ENCODE measurements around the gene CAVIN1.

Gene CAVIN1

DNA sequence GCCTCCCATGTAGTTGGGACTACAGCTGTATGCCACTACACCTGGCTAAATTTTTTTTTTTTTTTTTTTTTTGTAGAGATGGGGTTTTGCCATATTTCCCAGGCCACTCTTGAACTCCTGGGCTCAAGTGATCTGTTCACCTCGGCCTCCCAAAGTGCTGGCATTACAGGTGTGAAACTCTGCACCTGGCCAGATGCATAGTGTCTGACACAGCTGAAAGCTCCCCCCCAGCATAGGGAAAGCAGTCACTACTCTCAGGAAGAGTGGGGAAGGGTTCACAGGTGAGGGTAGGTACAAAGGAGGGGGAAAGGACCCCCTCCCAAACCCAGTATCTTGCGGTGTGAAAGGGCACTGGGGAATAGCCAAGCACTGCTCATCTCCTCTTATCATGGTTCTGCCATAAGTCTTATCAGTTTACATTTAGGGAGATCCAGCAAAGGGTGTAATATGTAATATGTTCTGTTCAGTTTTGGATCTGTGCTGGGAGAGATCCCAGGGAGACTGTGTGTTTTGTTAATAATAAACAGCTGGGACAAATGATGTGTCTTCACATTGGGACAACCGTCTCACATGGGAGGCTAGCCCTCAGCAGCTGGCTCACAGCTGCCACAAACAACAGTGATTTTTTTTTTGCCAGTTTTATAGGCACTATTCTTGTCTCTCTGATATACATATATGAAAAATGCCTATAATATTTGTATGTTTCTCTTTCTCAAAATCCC, 6.8 kb upstream of the CAVIN1 start:
- DNase-seq (ENCODE audit: low read depth in 1 of 2, low spot score in 1 of 2): no peak
- no peak overlapping the region for H3K4me3 ChIP-seq (replicated peaks; ENCODE audit: insufficient read depth, low read length)
- TF ChIP-seq CTCF (IDR thresholded peaks at IDR 0.05; ENCODE audit: insufficient read depth, low read length) (no peak), GABPA (IDR thresholded peaks at IDR 0.05; ENCODE audit: low read depth) (no peak), POLR2AphosphoS5 (IDR thresholded peaks at IDR 0.05; ENCODE audit: low read depth) (no peak), SPI1 (IDR thresholded peaks at IDR 0.05; ENCODE audit: borderline replicate concordance, low read depth) (no peak)
- TF ChIP-seq, protein P1, sequence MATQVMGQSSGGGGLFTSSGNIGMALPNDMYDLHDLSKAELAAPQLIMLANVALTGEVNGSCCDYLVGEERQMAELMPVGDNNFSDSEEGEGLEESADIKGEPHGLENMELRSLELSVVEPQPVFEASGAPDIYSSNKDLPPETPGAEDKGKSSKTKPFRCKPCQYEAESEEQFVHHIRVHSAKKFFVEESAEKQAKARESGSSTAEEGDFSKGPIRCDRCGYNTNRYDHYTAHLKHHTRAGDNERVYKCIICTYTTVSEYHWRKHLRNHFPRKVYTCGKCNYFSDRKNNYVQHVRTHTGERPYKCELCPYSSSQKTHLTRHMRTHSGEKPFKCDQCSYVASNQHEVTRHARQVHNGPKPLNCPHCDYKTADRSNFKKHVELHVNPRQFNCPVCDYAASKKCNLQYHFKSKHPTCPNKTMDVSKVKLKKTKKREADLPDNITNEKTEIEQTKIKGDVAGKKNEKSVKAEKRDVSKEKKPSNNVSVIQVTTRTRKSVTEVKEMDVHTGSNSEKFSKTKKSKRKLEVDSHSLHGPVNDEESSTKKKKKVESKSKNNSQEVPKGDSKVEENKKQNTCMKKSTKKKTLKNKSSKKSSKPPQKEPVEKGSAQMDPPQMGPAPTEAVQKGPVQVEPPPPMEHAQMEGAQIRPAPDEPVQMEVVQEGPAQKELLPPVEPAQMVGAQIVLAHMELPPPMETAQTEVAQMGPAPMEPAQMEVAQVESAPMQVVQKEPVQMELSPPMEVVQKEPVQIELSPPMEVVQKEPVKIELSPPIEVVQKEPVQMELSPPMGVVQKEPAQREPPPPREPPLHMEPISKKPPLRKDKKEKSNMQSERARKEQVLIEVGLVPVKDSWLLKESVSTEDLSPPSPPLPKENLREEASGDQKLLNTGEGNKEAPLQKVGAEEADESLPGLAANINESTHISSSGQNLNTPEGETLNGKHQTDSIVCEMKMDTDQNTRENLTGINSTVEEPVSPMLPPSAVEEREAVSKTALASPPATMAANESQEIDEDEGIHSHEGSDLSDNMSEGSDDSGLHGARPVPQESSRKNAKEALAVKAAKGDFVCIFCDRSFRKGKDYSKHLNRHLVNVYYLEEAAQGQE (IDR thresholded peaks at IDR 0.05; ENCODE audit: insufficient replicate concordance, low read depth): no peak
- no peak overlapping the region for H3K27ac ChIP-seq (replicated peaks)
- peaks cover 4% of the 10 kb centered on the region for H3K27me3 ChIP-seq (ENCODE audit: insufficient read depth, poor library complexity, severe bottlenecking)

- TF ChIP-seq POLR2AphosphoS5 (IDR thresholded peaks at IDR 0.05; ENCODE audit: low read depth) (no peak), SPI1 (IDR thresholded peaks at IDR 0.05; ENCODE audit: borderline replicate concordance, low read depth) (no peak), GABPA (IDR thresholded peaks at IDR 0.05; ENCODE audit: low read depth) (no peak), CTCF (IDR thresholded peaks at IDR 0.05; ENCODE audit: insufficient read depth, low read length) (peak; percentile 76)
- TF ChIP-seq, protein P1 (IDR thresholded peaks at IDR 0.05; ENCODE audit: insufficient replicate concordance, low read depth): no peak
- Histone ChIP-seq H3K27me3 (ENCODE audit: insufficient read depth, poor library complexity, severe bottlenecking) (peaks cover 16% of the 10 kb centered on the region), H3K4me3 (replicated peaks; ENCODE audit: insufficient read depth, low read length) (no peak overlapping the region), H3K27ac (replicated peaks) (no peak overlapping the region)
- peak in 1 of 2 experiments; percentile 67 for DNase-seq (ENCODE audit: low read depth in 1 of 2, low spot score in 1 of 2)
Measured at GRCh38 chr17:42428141-42428944, 5.3 kb upstream of the CAVIN1 start.

DNA sequence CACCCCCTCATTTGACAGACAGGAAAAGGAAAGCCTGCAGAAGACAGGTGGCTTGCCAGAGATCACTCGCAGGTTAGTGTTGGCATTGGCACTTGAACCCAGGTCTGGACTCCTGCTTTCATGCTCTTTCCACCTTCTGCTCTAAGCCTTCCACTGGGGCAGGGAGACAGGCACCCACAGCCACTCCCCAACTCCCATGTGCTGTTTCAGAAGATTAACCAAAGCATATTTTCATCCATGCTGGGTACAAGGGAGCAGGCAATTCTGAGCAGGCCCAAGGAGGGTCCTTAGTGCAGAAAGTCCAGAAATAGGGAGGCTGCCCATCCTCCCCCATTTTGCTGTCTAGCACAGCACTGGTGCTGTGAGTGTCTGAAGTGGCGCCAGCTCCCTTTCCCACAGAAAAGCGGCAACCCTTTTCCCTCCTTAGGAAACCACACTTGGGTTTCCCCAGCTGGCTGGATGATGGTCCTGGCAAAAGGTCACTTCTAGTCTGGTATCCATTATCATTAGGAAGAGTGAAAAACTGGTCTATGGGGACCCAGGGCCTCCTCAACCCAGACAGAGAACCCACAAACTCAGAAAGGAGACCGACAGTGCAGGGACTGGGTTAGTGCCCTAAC, 2.0 kb upstream of the CAVIN1 start:
- no peak for DNase-seq (ENCODE audit: low read depth in 1 of 2, low spot score in 1 of 2)
- TF ChIP-seq SPI1 (IDR thresholded peaks at IDR 0.05; ENCODE audit: borderline replicate concordance, low read depth) (no peak), GABPA (IDR thresholded peaks at IDR 0.05; ENCODE audit: low read depth) (no peak), CTCF (IDR thresholded peaks at IDR 0.05; ENCODE audit: insufficient read depth, low read length) (no peak), POLR2AphosphoS5 (IDR thresholded peaks at IDR 0.05; ENCODE audit: low read depth) (no peak)
- TF ChIP-seq, protein P1 (IDR thresholded peaks at IDR 0.05; ENCODE audit: insufficient replicate concordance, low read depth): no peak
- Histone ChIP-seq H3K27ac (replicated peaks) (no peak overlapping the region), H3K4me3 (replicated peaks; ENCODE audit: insufficient read depth, low read length) (no peak overlapping the region), H3K27me3 (ENCODE audit: insufficient read depth, poor library complexity, severe bottlenecking) (peaks cover 46% of the 10 kb centered on the region)

Data from HL-60 (cell line).